OCI-LY7 (cell line): Measurements from ENCODE around the gene LTBP2. TPM values are rescaled to one million over a fixed set of nuclear protein-coding genes. Genes with fewer than 3 reads are reported as not detected.

Source experiments
- BruUV-seq: library from RNA; stranded (reverse); fragments of 400-500 nt; replicated peaks from 2 replicates; lab custom pipeline; 2021; lab: Mats Ljungman, UMichigan
- CTCF ChIA-PET: fragments of 300-600 bp; sonication (Branson Sonifier 250); formaldehyde crosslinking; loops from one replicate; lab custom pipeline; 2022; ENCODE audit warnings: antibody characterized with exemption; ENCODE audit not compliant: unreplicated experiment; lab: Charles Lee
- POLR2A ChIA-PET: fragments of 300-600 bp; sonication (Branson Sonifier 250); formaldehyde crosslinking; loops from one replicate; lab custom pipeline; 2022; ENCODE audit warnings: antibody characterized with exemption; lab: Charles Lee
- DNase-seq: peaks from one replicate; pipeline ENCODE4 v3.0.0-alpha.2; 2015; ENCODE audit warnings: low spot score
- H2AFZ ChIP-seq: fragments of 200-600 bp; sonication (generic), shearing (Covaris generic); 2 replicates; pipeline ENCODE4 v1.6.1; 2014; ENCODE audit warnings: mild to moderate bottlenecking, antibody characterized with exemption, low read length, moderate library complexity
- H3K27ac ChIP-seq: fragments of 200-600 bp; sonication (generic); 2 replicates; pipeline ENCODE4 v1.5.1; 2014; ENCODE audit warnings: mixed run types, low read depth, mild to moderate bottlenecking, moderate library complexity, low read length, inconsistent platforms; ENCODE audit not compliant: poor library complexity, severe bottlenecking
- H3K36me3 ChIP-seq: fragments of 200-600 bp; sonication (generic); 2 replicates; pipeline ENCODE4 v1.6.1; 2014; ENCODE audit warnings: mild to moderate bottlenecking, antibody characterized with exemption, low read length, moderate library complexity, mixed read lengths; ENCODE audit not compliant: insufficient read depth
- H3K4me1 ChIP-seq: fragments of 200-600 bp; sonication (generic); 2 replicates; pipeline ENCODE4 v1.5.1; 2014; ENCODE audit warnings: mild to moderate bottlenecking, low read length; ENCODE audit not compliant: insufficient read depth, poor library complexity, severe bottlenecking
- H3K4me2 ChIP-seq: fragments of 200-600 bp; sonication (generic); 2 replicates; pipeline ENCODE4 v1.6.1; 2014; ENCODE audit warnings: mild to moderate bottlenecking, low read length
- H3K4me3 ChIP-seq: fragments of 200-600 bp; sonication (generic); 2 replicates; pipeline ENCODE4 v1.5.1; 2014; ENCODE audit warnings: mild to moderate bottlenecking, low read depth, low read length; ENCODE audit not compliant: poor library complexity, severe bottlenecking
- H3K79me2 ChIP-seq: fragments of 200-600 bp; sonication (generic); 2 replicates; pipeline ENCODE4 v1.6.1; 2016; ENCODE audit warnings: low read depth, mild to moderate bottlenecking, low read length, moderate library complexity, mixed read lengths; ENCODE audit not compliant: insufficient read depth
- H3K9me2 ChIP-seq: fragments of 200-600 bp; sonication (generic); 2 replicates; pipeline ENCODE4 v1.6.1; 2016; ENCODE audit warnings: mild to moderate bottlenecking, low read length, mixed read lengths; ENCODE audit not compliant: insufficient read depth
- H3K9me3 ChIP-seq: fragments of 200-600 bp; sonication (generic); 2 replicates; pipeline ENCODE4 v1.6.1; 2014; ENCODE audit warnings: mild to moderate bottlenecking, mixed run types, low read length, mixed read lengths
- H4K20me1 ChIP-seq: fragments of 200-600 bp; sonication (generic); 2 replicates; pipeline ENCODE4 v1.6.1; 2014; ENCODE audit warnings: mild to moderate bottlenecking, antibody characterized with exemption, low read length, moderate library complexity, mixed read lengths; ENCODE audit not compliant: insufficient read depth
- CTCF ChIP-seq: fragments of 200-600 bp; sonication (generic); conservative IDR thresholded peaks from 2 replicates; pipeline ENCODE4 v1.5.1; 2014; ENCODE audit warnings: mild to moderate bottlenecking, antibody characterized with exemption, low read length, moderate library complexity, mixed read lengths
- EZH2phosphoT487 ChIP-seq: fragments of 200-600 bp; sonication (generic); IDR thresholded peaks from 2 replicates; pipeline ENCODE4 v1.6.1; 2018; ENCODE audit warnings: low read depth, borderline replicate concordance, mild to moderate bottlenecking, mixed run types, antibody characterized with exemption, low read length, moderate library complexity, mixed read lengths
- intact Hi-C: fragments of 100-400 bp; cut with micrococcal nuclease; formaldehyde crosslinking; loops from one replicate; pipeline ENCODE4 v1.10.0; 2022; ENCODE audit not compliant: unreplicated experiment
- total RNA-seq, 2 experiments: library from RNA; depleted of rRNA in 1 of 2; stranded (reverse); fragments of >200 nt in 1 of 2; shearing (Covaris generic) in 1 of 2; gene quantifications; 2 replicates each; pipeline ENCODE4 v1.2.3, GENCODE V29; 2014 to 2022

LTBP2 gene
- total RNA-seq, 2 experiments from 2014 or later: 0.15 to 0.25 TPM

DNA sequence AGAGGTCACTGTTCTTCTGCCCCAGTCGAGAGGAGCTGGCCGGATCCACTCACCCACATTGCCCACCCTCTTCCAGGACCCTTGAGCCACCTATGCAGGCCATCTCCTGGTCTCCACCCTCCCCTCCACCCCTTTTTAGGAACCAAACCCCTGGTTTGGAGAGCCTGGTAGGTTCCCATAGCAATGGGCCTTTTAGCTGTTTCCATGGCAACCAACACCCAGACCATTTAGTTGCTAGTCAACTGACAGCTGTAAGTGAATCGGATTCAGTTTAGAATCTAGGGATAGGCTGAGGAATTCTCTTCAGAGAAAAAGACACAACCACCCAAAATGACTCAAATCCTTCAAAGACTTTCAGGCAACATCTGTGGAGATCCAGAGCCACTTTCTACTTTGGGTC, 135.4 kb downstream of the LTBP2 start:
- Histone ChIP-seq H3K4me1 (no peaks in the 10 kb centered on the region), H3K27ac (no peak overlapping the region), H3K79me2 (no peaks in the 10 kb centered on the region), H3K4me2 (no peak overlapping the region), H3K9me2 (no peaks in the 10 kb centered on the region), H3K36me3 (no peaks in the 10 kb centered on the region), H3K4me3 (no peak overlapping the region), H2AFZ (no peak overlapping the region), H3K9me3 (no peaks in the 10 kb centered on the region), H4K20me1 (no peaks in the 10 kb centered on the region)
- BruUV-seq: no TSS peak
- TF ChIP-seq CTCF: no peak
- intact Hi-C loops: no loop called here
- ChIA-PET POLR2A (no interaction called here), CTCF (no interaction called here)
- no peak for DNase-seq

- no peak for DNase-seq
- ChIA-PET POLR2A (interaction anchor here (0.9 kb wide), 1 partner anchor 15 kb away, joined by 3 read pairs; no protein-coding TSS in a partner anchor), CTCF (no interaction called here)
- no peaks in the 10 kb centered on the region for H3K9me3 ChIP-seq
- H3K4me2 ChIP-seq: no peak overlapping the region
- H2AFZ ChIP-seq: no peak overlapping the region
- H3K36me3 ChIP-seq: no peaks in the 10 kb centered on the region
- H4K20me1 ChIP-seq: no peaks in the 10 kb centered on the region
- H3K4me1 ChIP-seq: no peaks in the 10 kb centered on the region
- H3K4me3 ChIP-seq: no peak overlapping the region
- no peaks in the 10 kb centered on the region for H3K9me2 ChIP-seq
- no peak overlapping the region for H3K27ac ChIP-seq
- intact Hi-C loops: no loop called here
- no peaks in the 10 kb centered on the region for H3K79me2 ChIP-seq
- no peak for TF ChIP-seq CTCF
- no TSS peak for BruUV-seq
Measured at GRCh38 chr14:74476107-74476506, 135.9 kb downstream of the LTBP2 start.

DNA sequence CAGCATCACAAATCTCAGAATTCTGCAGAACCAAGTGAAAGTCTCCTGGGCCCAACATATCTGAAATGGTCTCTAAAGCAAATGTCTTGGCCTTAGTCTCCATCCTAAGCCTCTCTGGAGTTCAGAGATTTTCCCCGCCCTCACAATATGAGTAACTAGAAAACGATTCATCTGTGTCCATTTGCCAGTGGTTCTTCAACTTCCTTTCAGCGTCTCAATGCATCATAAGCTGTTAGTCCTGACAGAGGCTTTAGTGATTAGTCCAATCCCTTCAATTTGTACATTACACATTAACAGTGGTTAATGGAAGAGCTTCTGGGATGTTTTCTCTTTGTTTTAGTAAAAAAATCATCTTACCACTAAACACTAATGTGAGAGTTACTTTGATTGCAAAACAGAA, 136.4 kb downstream of the LTBP2 start:
- CTCF ChIA-PET: no interaction called here
- no peaks in the 10 kb centered on the region for H3K4me1 ChIP-seq
- no peaks in the 10 kb centered on the region for H3K36me3 ChIP-seq
- no peak for TF ChIP-seq EZH2phosphoT487
- TF ChIP-seq CTCF: no peak
- POLR2A ChIA-PET: interaction anchor here (0.7 to 0.9 kb wide), 2 partner anchors 9 to 15 kb away, joined by 3 to 4 read pairs; no protein-coding TSS in a partner anchor
- no peak overlapping the region for H3K4me2 ChIP-seq
- no TSS peak for BruUV-seq
- no peaks in the 10 kb centered on the region for H3K79me2 ChIP-seq
- H3K27ac ChIP-seq: no peak overlapping the region
- H3K9me2 ChIP-seq: no peaks in the 10 kb centered on the region
- no peaks in the 10 kb centered on the region for H3K9me3 ChIP-seq
- intact Hi-C loops: no loop called here
- H3K4me3 ChIP-seq: no peak overlapping the region
- H2AFZ ChIP-seq: no peak overlapping the region
- no peak for DNase-seq
- H4K20me1 ChIP-seq: no peaks in the 10 kb centered on the region
